ENCODE data around the gene ADSS1. TPM values are rescaled to one million over a fixed set of nuclear protein-coding genes. Genes with fewer than 3 reads are reported as not detected.
A peak's percentile ranks its signal among the peaks of the same experiment; 100 is the strongest.

ADSS1 gene
- total RNA-seq, 1 experiment from 2014 or later = 10.0 TPM

DNA sequence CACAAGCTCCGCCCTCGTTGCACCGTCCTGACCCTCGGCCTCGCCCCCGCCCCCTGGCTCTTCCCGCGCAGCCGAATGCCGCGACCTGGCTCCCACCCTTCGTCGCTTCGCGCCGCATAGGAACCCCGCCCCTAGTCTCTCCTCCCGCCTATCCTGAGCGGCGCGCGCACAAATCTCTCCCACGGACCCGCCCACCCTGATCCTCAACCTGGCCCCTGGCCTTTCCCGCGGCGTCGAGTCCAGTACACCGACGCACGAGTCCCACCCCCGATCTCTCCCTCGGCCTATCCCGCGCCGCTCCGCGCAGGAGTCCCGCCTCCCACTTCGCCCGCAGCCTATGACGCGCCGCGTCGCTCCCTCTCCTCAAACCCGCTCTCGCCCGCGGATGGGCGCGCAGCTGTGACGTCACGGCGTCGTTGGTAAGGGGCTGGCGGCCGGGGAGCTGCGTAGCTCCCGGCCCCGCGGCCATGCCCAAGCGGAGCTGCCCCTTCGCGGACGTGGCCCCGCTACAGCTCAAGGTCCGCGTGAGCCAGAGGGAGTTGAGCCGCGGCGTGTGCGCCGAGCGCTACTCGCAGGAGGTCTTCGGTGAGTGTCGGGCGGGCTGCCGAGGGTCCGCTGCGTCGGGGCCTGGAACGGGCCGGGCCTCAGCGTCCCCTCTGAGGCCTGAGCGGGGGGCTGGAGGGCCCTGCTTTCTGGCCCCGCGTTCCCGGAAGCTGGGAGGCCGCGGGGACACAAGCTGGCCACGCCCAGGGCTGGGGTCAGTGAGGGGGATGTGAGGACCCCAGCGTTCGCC lies 28.9 kb downstream of the ADSS1 start, which contains the start of gene SIVA1 (continued):
- TF ChIP-seq ZNF263 (CRISPR knock-in tag; IDR thresholded peaks at IDR 0.05; ENCODE audit: low read depth) = no peak
- TF ChIP-seq ZBTB21 (CRISPR knock-in tag; IDR thresholded peaks at IDR 0.05; ENCODE audit: borderline replicate concordance) = no peak
- TF ChIP-seq ATF1 (CRISPR knock-in tag; IDR thresholded peaks at IDR 0.05) = no peak
- TF ChIP-seq, protein P1, sequence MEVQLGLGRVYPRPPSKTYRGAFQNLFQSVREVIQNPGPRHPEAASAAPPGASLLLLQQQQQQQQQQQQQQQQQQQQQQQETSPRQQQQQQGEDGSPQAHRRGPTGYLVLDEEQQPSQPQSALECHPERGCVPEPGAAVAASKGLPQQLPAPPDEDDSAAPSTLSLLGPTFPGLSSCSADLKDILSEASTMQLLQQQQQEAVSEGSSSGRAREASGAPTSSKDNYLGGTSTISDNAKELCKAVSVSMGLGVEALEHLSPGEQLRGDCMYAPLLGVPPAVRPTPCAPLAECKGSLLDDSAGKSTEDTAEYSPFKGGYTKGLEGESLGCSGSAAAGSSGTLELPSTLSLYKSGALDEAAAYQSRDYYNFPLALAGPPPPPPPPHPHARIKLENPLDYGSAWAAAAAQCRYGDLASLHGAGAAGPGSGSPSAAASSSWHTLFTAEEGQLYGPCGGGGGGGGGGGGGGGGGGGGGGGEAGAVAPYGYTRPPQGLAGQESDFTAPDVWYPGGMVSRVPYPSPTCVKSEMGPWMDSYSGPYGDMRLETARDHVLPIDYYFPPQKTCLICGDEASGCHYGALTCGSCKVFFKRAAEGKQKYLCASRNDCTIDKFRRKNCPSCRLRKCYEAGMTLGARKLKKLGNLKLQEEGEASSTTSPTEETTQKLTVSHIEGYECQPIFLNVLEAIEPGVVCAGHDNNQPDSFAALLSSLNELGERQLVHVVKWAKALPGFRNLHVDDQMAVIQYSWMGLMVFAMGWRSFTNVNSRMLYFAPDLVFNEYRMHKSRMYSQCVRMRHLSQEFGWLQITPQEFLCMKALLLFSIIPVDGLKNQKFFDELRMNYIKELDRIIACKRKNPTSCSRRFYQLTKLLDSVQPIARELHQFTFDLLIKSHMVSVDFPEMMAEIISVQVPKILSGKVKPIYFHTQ (CRISPR knock-in tag; IDR thresholded peaks at IDR 0.05) = no peak
- TF ChIP-seq, protein P2, sequence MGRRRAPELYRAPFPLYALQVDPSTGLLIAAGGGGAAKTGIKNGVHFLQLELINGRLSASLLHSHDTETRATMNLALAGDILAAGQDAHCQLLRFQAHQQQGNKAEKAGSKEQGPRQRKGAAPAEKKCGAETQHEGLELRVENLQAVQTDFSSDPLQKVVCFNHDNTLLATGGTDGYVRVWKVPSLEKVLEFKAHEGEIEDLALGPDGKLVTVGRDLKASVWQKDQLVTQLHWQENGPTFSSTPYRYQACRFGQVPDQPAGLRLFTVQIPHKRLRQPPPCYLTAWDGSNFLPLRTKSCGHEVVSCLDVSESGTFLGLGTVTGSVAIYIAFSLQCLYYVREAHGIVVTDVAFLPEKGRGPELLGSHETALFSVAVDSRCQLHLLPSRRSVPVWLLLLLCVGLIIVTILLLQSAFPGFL (CRISPR knock-in tag; IDR thresholded peaks at IDR 0.05; ENCODE audit: borderline replicate concordance) = no peak
- no peak for TF ChIP-seq MXD4 (CRISPR knock-in tag; IDR thresholded peaks at IDR 0.05; ENCODE audit: borderline replicate concordance)
- no peak for TF ChIP-seq NR1H2 (CRISPR knock-in tag; IDR thresholded peaks at IDR 0.05)
- TF ChIP-seq, protein P3, sequence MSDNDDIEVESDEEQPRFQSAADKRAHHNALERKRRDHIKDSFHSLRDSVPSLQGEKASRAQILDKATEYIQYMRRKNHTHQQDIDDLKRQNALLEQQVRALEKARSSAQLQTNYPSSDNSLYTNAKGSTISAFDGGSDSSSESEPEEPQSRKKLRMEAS (CRISPR knock-in tag; IDR thresholded peaks at IDR 0.05) = peak; percentile 85
- TF ChIP-seq JUN (CRISPR knock-in tag; IDR thresholded peaks at IDR 0.05) = no peak; the same call in 1 of the 2 replicates
- peak; percentile 89 for TF ChIP-seq FOXK1 (CRISPR knock-in tag; IDR thresholded peaks at IDR 0.05)
- TF ChIP-seq, protein P4, sequence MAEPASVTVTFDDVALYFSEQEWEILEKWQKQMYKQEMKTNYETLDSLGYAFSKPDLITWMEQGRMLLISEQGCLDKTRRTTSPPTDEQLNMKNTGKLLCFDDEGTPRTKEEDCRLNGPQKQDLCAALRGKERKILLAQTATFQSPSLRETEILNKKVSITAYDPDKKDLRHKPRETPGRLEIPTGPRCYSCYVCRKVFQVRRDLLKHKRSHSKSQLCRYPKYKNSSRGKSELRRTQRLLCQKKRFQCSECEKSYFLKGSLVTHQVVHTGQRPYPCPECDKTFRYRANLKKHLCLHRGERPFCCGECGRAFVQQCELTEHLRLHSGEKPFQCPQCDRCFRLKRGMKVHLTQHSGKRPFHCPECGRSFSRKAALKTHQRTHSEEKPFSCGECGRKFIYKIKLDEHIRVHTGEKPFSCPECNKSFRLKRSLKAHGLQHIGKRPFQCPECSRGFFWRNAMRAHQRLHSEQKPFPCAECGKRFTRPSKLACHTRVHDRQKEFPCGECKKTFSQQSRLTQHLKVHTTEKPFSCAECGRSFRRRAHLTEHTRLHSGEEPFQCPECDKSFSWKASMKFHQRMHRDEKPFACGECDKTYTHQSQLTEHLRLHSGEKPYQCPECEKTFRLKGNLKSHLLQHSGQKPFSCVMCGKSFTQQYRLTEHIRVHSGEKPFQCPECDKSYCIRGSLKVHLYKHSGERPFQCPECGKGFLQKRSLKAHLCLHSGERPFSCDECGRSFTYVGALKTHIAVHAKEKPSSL (CRISPR knock-in tag; conservative IDR thresholded peaks at IDR 0.05) = no peak
- no peak for TF ChIP-seq OVOL2 (CRISPR knock-in tag; IDR thresholded peaks at IDR 0.05; ENCODE audit: borderline replicate concordance)
- TF ChIP-seq, protein P5, sequence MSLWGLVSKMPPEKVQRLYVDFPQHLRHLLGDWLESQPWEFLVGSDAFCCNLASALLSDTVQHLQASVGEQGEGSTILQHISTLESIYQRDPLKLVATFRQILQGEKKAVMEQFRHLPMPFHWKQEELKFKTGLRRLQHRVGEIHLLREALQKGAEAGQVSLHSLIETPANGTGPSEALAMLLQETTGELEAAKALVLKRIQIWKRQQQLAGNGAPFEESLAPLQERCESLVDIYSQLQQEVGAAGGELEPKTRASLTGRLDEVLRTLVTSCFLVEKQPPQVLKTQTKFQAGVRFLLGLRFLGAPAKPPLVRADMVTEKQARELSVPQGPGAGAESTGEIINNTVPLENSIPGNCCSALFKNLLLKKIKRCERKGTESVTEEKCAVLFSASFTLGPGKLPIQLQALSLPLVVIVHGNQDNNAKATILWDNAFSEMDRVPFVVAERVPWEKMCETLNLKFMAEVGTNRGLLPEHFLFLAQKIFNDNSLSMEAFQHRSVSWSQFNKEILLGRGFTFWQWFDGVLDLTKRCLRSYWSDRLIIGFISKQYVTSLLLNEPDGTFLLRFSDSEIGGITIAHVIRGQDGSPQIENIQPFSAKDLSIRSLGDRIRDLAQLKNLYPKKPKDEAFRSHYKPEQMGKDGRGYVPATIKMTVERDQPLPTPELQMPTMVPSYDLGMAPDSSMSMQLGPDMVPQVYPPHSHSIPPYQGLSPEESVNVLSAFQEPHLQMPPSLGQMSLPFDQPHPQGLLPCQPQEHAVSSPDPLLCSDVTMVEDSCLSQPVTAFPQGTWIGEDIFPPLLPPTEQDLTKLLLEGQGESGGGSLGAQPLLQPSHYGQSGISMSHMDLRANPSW (CRISPR knock-in tag; conservative IDR thresholded peaks at IDR 0.05; ENCODE audit: low read depth) = no peak

DNA sequence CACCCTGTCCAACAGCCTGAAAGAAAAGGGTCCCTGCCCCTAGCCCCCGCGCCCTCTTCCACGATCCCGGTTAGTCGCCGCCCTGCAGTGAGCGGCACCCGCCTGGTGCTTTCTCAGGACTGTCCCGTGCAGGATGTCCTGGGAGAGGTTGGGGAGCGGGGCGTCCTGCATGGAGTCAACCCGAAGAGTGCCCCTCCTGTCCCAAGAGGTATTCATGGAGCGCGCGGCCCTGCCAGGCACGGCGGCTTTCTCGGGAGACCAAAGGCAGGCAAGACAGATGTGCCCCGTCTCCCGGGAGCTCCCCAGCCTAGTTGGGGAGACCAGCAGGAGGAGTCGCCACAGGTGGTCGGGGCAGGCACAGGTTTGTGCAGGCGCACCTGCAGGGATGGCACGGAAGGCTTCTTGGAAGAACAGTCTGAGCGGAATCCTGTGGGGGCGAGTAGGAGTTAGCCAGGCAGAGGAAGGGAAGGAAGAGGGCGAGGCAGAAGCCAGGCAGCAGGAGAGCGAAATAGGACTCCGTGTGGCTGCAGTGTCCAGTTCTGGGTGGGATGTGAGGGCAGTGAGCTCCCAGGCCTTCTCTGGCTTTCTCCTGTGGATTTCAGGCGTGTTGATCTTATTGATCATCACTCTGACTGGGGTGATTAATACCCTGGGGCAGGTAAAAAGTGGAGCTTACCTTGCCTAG lies 29.6 kb downstream of the ADSS1 start:
- POLR2A ChIA-PET = interaction anchor here (1.2 to 2.1 kb wide), 3 partner anchors 15 to 72 kb away, joined by 4 to 10 read pairs (median 5); partner anchors contain the start of gene ZBTB42
- CTCF ChIA-PET = interaction anchor here (1.2 to 3.4 kb wide), 13 partner anchors 13 to 190 kb away, joined by 3 to 62 read pairs (median 8); no protein-coding TSS in a partner anchor
- TF ChIP-seq, protein P3 (CRISPR knock-in tag; IDR thresholded peaks at IDR 0.05) = no peak
- TF ChIP-seq, protein P6, sequence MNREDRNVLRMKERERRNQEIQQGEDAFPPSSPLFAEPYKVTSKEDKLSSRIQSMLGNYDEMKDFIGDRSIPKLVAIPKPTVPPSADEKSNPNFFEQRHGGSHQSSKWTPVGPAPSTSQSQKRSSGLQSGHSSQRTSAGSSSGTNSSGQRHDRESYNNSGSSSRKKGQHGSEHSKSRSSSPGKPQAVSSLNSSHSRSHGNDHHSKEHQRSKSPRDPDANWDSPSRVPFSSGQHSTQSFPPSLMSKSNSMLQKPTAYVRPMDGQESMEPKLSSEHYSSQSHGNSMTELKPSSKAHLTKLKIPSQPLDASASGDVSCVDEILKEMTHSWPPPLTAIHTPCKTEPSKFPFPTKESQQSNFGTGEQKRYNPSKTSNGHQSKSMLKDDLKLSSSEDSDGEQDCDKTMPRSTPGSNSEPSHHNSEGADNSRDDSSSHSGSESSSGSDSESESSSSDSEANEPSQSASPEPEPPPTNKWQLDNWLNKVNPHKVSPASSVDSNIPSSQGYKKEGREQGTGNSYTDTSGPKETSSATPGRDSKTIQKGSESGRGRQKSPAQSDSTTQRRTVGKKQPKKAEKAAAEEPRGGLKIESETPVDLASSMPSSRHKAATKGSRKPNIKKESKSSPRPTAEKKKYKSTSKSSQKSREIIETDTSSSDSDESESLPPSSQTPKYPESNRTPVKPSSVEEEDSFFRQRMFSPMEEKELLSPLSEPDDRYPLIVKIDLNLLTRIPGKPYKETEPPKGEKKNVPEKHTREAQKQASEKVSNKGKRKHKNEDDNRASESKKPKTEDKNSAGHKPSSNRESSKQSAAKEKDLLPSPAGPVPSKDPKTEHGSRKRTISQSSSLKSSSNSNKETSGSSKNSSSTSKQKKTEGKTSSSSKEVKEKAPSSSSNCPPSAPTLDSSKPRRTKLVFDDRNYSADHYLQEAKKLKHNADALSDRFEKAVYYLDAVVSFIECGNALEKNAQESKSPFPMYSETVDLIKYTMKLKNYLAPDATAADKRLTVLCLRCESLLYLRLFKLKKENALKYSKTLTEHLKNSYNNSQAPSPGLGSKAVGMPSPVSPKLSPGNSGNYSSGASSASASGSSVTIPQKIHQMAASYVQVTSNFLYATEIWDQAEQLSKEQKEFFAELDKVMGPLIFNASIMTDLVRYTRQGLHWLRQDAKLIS (CRISPR knock-in tag; IDR thresholded peaks at IDR 0.05; ENCODE audit: borderline replicate concordance) = no peak
- TF ChIP-seq JAZF1 (CRISPR knock-in tag; IDR thresholded peaks at IDR 0.05) = no peak
- TF ChIP-seq TEAD1 (CRISPR knock-in tag; IDR thresholded peaks at IDR 0.05) = no peak
- no peak for TF ChIP-seq ZNF317 (CRISPR knock-in tag; IDR thresholded peaks at IDR 0.05; ENCODE audit: borderline replicate concordance, low read depth)
- no peak for TF ChIP-seq NFYB (CRISPR knock-in tag; conservative IDR thresholded peaks at IDR 0.05; ENCODE audit: low read depth)
- DNase-seq (ENCODE audit: low spot score) (no peak), ATAC-seq (no peak)
- peaks cover 11% of the 10 kb centered on the region for H3K4me1 Mint-ChIP-seq
- peak overlapping the region; percentile 77 for H3K27ac Mint-ChIP-seq
- H3K4me3 Mint-ChIP-seq = peak overlapping the region; percentile 95
- H3K9me3 Mint-ChIP-seq = peaks cover 22% of the 10 kb centered on the region
- H3K27me3 Mint-ChIP-seq (ENCODE audit: low read depth) = peaks cover 14% of the 10 kb centered on the region
- H3K36me3 Mint-ChIP-seq = peaks cover 31% of the 10 kb centered on the region
